CD14-positive monocyte (primary cell): Measurements from ENCODE around the gene FAM193A. TPM values are rescaled to one million over a fixed set of nuclear protein-coding genes. Genes with fewer than 3 reads are reported as not detected.
A peak's percentile ranks its signal among the peaks of the same experiment; 100 is the strongest.

ENCODE experiments used
- DNase-seq, 3 donors: peaks; one replicate each; pipeline ENCODE4 v3.0.0-alpha.2; 2011 to 2022
- H2AFZ ChIP-seq: 2 replicates; pipeline ENCODE4 v1.6.0; 2012; ENCODE audit warnings: mild to moderate bottlenecking, low read depth, low read length, inconsistent platforms; ENCODE audit not compliant: insufficient read depth, poor library complexity, severe bottlenecking
- H3K27ac ChIP-seq, 2 donors: 1 replicate in 1 of 2; 2 replicates in 1 of 2; pipeline ENCODE4 v1.5.1; 2012 to 2013; ENCODE audit warnings: low read length in 2 of 2, control low read depth in 1 of 2, inconsistent platforms in 1 of 2, low read depth in 1 of 2, mild to moderate bottlenecking in 1 of 2
- H3K27me3 ChIP-seq, 2 donors: one replicate each; pipeline versions ENCODE4 v1.6.0 to v1.6.1; 2011 to 2013; ENCODE audit warnings: low read length in 2 of 2; ENCODE audit not compliant: control insufficient read depth in 2 of 2, insufficient read depth in 2 of 2
- H3K36me3 ChIP-seq, 2 donors: replicated peaks in 1 of 2; 1 replicate in 1 of 2; 2 replicates in 1 of 2; pipeline versions ENCODE4 v1.5.1 to v1.6.1; 2012 to 2013; ENCODE audit warnings: low read length in 2 of 2, control low read depth in 1 of 2, inconsistent platforms in 1 of 2, mild to moderate bottlenecking in 1 of 2; ENCODE audit not compliant: insufficient read depth in 2 of 2, control insufficient read depth in 1 of 2
- H3K4me1 ChIP-seq, 2 donors: 1 replicate in 1 of 2; 2 replicates in 1 of 2; pipeline versions ENCODE4 v1.5.1 to v1.6.1; 2012 to 2013; ENCODE audit warnings: low read length in 2 of 2, control low read depth in 1 of 2, inconsistent platforms in 1 of 2, mild to moderate bottlenecking in 1 of 2, moderate library complexity in 1 of 2; ENCODE audit not compliant: insufficient read depth in 2 of 2, control insufficient read depth in 1 of 2
- H3K4me2 ChIP-seq: replicated peaks from 2 replicates; pipeline ENCODE3; 2012; ENCODE audit warnings: low read length, moderate library complexity, mild to moderate bottlenecking; ENCODE audit not compliant: poor library complexity, severe bottlenecking; ENCODE audit errors: extremely low read depth
- H3K4me3 ChIP-seq, 3 experiments: fragments of 200-600 bp in 1 of 3; sonication (generic) in 1 of 3; replicated peaks in 1 of 3; 1 replicate in 2 of 3; 2 replicates in 1 of 3; pipeline ENCODE4 v1.5.1; 2011 to 2013; ENCODE audit warnings: low read length in 3 of 3, mild to moderate bottlenecking in 3 of 3, control low read depth in 2 of 3, low read depth in 2 of 3, inconsistent platforms in 1 of 3, moderate library complexity in 1 of 3
- H3K79me2 ChIP-seq: 2 replicates; pipeline ENCODE4 v1.6.0; 2012; ENCODE audit warnings: mild to moderate bottlenecking, control low read depth, inconsistent platforms, low read length, moderate library complexity; ENCODE audit not compliant: insufficient read depth
- H3K9ac ChIP-seq: 2 replicates; pipeline ENCODE4 v1.6.0; 2017; ENCODE audit warnings: low read length, mild to moderate bottlenecking; ENCODE audit not compliant: insufficient read depth, poor library complexity, severe bottlenecking
- H3K9me3 ChIP-seq, 2 donors: replicated peaks in 1 of 2; 1 replicate in 1 of 2; 2 replicates in 1 of 2; pipeline versions ENCODE4 v1.5.1 to v1.6.1; 2012 to 2013; ENCODE audit warnings: low read length in 2 of 2, control low read depth in 1 of 2; ENCODE audit not compliant: control insufficient read depth in 1 of 2, insufficient read depth in 1 of 2
- H4K20me1 ChIP-seq: 2 replicates; pipeline ENCODE4 v1.6.0; 2012; ENCODE audit warnings: mild to moderate bottlenecking, low read length, control low read depth, moderate library complexity; ENCODE audit not compliant: insufficient read depth
- H3K27ac Mint-ChIP-seq, 7 donors: one replicate each; pipeline ENCODE4 v1.8.0; 2020; ENCODE audit warnings: mild to moderate bottlenecking in 7 of 7, mixed read lengths in 7 of 7, moderate library complexity in 6 of 7, inconsistent platforms in 2 of 7
- H3K27me3 Mint-ChIP-seq, 3 donors: one replicate each; pipeline ENCODE4 v1.8.0; 2021 to 2022; ENCODE audit warnings: low read depth in 3 of 3, mild to moderate bottlenecking in 3 of 3, mixed read lengths in 3 of 3, moderate library complexity in 3 of 3, inconsistent platforms in 1 of 3
- H3K36me3 Mint-ChIP-seq, 2 donors: one replicate each; pipeline ENCODE4 v1.8.0; 2020; ENCODE audit warnings: mixed read lengths in 2 of 2, inconsistent platforms in 1 of 2, mild to moderate bottlenecking in 1 of 2
- H3K4me1 Mint-ChIP-seq: one replicate; pipeline ENCODE4 v1.8.0; 2020; ENCODE audit warnings: mild to moderate bottlenecking, mixed read lengths
- H3K4me3 Mint-ChIP-seq, 2 donors: one replicate each; pipeline ENCODE4 v1.8.0; 2020; ENCODE audit warnings: mild to moderate bottlenecking in 2 of 2, mixed read lengths in 2 of 2, moderate library complexity in 1 of 2
- H3K9me3 Mint-ChIP-seq, 7 donors: one replicate each; pipeline ENCODE4 v1.8.0; 2020 to 2022; ENCODE audit warnings: mixed read lengths in 7 of 7, mild to moderate bottlenecking in 6 of 7, moderate library complexity in 6 of 7, inconsistent platforms in 2 of 7
- WGBS: methylation state at CpG from one replicate; pipeline ENCODE4 v1.1.5; 2013; ENCODE audit warnings: missing lambda C conversion rate; ENCODE audit not compliant: insufficient coverage; 5-methylcytosine and 5-hydroxymethylcytosine counted together
- intact Hi-C, 2 donors: fragments of 100-400 bp; cut with micrococcal nuclease; formaldehyde crosslinking; loops; one replicate each; pipeline versions ENCODE4 v1.15.0 to v1.15.1; 2023
- polyA plus RNA-seq, 3 donors: library from polyadenylated mRNA; depleted of rRNA in 1 of 3; unstranded in 2 of 3; stranded (reverse) in 1 of 3; fragments of 300-500 nt in 2 of 3; fragments of >200 nt in 1 of 3; fragmentation: Illumina TruSeq in 2 of 3; gene quantifications; 1 replicate in 2 of 3; 2 replicates in 1 of 3; pipeline ENCODE4 v1.2.3, GENCODE V29; 2012 to 2021
- TF ChIP-seq, protein P1 (sequence below): fragments of 200-600 bp; IDR thresholded peaks from one replicate; pipeline ENCODE4 v1.8.0; 2022; ENCODE audit warnings: antibody characterized with exemption, mild to moderate bottlenecking

FAM193A gene
- polyA plus RNA-seq, 3 donors: 0.66 to 11.8 (median 0.82) TPM

DNA sequence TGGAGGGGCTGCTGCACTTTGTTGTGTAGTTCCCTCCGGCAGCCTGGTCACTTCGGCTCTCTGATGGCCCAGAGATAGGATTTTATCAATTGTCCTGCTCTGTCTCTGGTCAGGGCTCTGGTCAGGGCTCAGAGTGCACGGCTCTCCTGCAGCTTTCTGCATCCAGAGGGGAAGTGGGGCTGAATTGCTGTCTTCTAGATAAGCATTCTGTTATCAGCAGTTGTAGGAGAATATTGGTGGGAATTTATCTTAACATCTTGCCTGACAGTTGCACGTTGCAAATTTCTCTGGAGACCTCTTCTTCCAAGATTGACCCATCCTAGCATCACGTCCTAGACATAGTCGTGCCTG is 62.8 kb downstream of the FAM193A start:
- H3K4me1 ChIP-seq: peaks cover 12 to 20% of the 10 kb centered on the region in 2 donors
- peaks cover 14 to 50% of the 10 kb centered on the region in 2 donors for H3K36me3 ChIP-seq
- no peaks in the 10 kb centered on the region for H3K27me3 ChIP-seq
- no peak overlapping the region for H3K4me3 Mint-ChIP-seq
- H3K9me3 ChIP-seq: no peaks in the 10 kb centered on the region
- H3K9me3 Mint-ChIP-seq: no peaks in the 10 kb centered on the region
- H3K27ac Mint-ChIP-seq: peak overlapping the region in 5 of 7 donors; percentile 31 to 75 (median 40)
- peaks cover 91% of the 10 kb centered on the region for H4K20me1 ChIP-seq
- no peak overlapping the region for H3K4me3 ChIP-seq
- DNase-seq: no peak
- H3K9ac ChIP-seq: no peak overlapping the region
- WGBS: 58% methylated on average over 3 of the region's 6 CpGs
- peak overlapping the region in 1 of 2 donors; percentile 31 for H3K27ac ChIP-seq
- intact Hi-C loops: no loop called here
- no peak overlapping the region for H3K4me2 ChIP-seq
- peaks cover 0 to 1% (median 0%) of the 10 kb centered on the region in 3 donors for H3K27me3 Mint-ChIP-seq
- peaks cover 25% of the 10 kb centered on the region for H3K4me1 Mint-ChIP-seq
- H3K36me3 Mint-ChIP-seq: peaks cover 40 to 66% of the 10 kb centered on the region in 2 donors
- H2AFZ ChIP-seq: no peak overlapping the region
- TF ChIP-seq, protein P1, sequence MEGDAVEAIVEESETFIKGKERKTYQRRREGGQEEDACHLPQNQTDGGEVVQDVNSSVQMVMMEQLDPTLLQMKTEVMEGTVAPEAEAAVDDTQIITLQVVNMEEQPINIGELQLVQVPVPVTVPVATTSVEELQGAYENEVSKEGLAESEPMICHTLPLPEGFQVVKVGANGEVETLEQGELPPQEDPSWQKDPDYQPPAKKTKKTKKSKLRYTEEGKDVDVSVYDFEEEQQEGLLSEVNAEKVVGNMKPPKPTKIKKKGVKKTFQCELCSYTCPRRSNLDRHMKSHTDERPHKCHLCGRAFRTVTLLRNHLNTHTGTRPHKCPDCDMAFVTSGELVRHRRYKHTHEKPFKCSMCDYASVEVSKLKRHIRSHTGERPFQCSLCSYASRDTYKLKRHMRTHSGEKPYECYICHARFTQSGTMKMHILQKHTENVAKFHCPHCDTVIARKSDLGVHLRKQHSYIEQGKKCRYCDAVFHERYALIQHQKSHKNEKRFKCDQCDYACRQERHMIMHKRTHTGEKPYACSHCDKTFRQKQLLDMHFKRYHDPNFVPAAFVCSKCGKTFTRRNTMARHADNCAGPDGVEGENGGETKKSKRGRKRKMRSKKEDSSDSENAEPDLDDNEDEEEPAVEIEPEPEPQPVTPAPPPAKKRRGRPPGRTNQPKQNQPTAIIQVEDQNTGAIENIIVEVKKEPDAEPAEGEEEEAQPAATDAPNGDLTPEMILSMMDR: no peak
- peaks cover 94% of the 10 kb centered on the region for H3K79me2 ChIP-seq

DNA sequence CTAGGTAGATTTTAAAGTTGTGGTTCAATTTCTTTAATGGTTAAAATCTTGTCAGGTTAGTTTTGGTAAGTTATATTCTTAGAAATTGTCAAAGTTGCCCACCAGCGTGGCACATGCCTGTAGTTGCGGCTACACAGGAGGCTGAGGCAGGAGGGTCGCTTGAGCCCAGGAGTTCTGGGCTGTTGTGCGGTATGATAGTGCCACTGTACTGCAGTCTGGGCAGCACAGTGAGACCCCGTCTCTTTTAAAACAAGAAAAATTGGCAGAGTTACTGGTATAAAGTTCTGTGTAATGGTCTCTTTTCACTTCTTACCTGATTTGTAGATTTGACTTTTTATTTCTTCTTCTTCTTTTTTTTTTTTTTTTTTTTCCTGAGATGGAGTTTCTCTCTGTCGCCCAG is 64.4 kb downstream of the FAM193A start:
- Histone ChIP-seq H2AFZ (no peak overlapping the region), H3K9me3 (no peaks in the 10 kb centered on the region), H3K27me3 (no peaks in the 10 kb centered on the region), H3K27ac (no peak overlapping the region), H4K20me1 (peaks cover 89% of the 10 kb centered on the region), H3K9ac (no peak overlapping the region), H3K4me3 (no peak overlapping the region), H3K36me3 (peaks cover 14 to 58% of the 10 kb centered on the region in 2 donors), H3K4me2 (no peak overlapping the region), H3K4me1 (peaks cover 12 to 20% of the 10 kb centered on the region in 2 donors), H3K79me2 (peaks cover 94% of the 10 kb centered on the region)
- H3K27ac Mint-ChIP-seq: peak overlapping the region in 2 of 7 donors; percentile 28 to 42
- peaks cover 46 to 79% of the 10 kb centered on the region in 2 donors for H3K36me3 Mint-ChIP-seq
- no peaks in the 10 kb centered on the region for H3K9me3 Mint-ChIP-seq
- H3K4me3 Mint-ChIP-seq: no peak overlapping the region
- H3K4me1 Mint-ChIP-seq: peaks cover 30% of the 10 kb centered on the region
- intact Hi-C loops: no loop called here
- no peak for DNase-seq
- TF ChIP-seq, protein P1: no peak
- 100% methylated on average over 3 of the region's 6 CpGs for WGBS
- H3K27me3 Mint-ChIP-seq: peaks cover 0 to 1% (median 0%) of the 10 kb centered on the region in 3 donors
